ENCODE results near the gene IGFBP6. TPM values are rescaled to one million over a fixed set of nuclear protein-coding genes. Genes with fewer than 3 reads are reported as not detected.

IGFBP6 gene
- total RNA-seq, 1 donor from 2014 or later = 33.7 TPM

GRCh38 chr12:53051058-53051880 lies 46.2 kb upstream of the IGFBP6 start:
- H3K27me3 ChIP-seq (ENCODE audit: control insufficient read depth, insufficient read depth, low read length) = no peaks in the 10 kb centered on the region
- H3K36me3 ChIP-seq (ENCODE audit: control insufficient read depth, insufficient read depth, low read length) = no peaks in the 10 kb centered on the region
- no peak for DNase-seq (ENCODE audit: low read depth)
- no peak overlapping the region for H3K4me3 ChIP-seq (ENCODE audit: low read depth, low read length)
- TF ChIP-seq CTCF (IDR thresholded peaks at IDR 0.05; ENCODE audit: insufficient read depth, low read length, poor library complexity, severe bottlenecking) = no peak

- H3K27me3 ChIP-seq (ENCODE audit: control insufficient read depth, insufficient read depth, low read length) = no peaks in the 10 kb centered on the region
- no peaks in the 10 kb centered on the region for H3K36me3 ChIP-seq (ENCODE audit: control insufficient read depth, insufficient read depth, low read length)
- no peak for DNase-seq (ENCODE audit: low read depth)
- H3K4me3 ChIP-seq (ENCODE audit: low read depth, low read length) = no peak overlapping the region
- TF ChIP-seq CTCF (IDR thresholded peaks at IDR 0.05; ENCODE audit: insufficient read depth, low read length, poor library complexity, severe bottlenecking) = no peak
These were observed 45.5 kb upstream of the IGFBP6 start for GRCh38 chr12:53051881-53052412.

GRCh38 chr12:53052419-53053217 lies 44.8 kb upstream of the IGFBP6 start:
- H3K27me3 ChIP-seq (ENCODE audit: control insufficient read depth, insufficient read depth, low read length) = no peaks in the 10 kb centered on the region
- H3K36me3 ChIP-seq (ENCODE audit: control insufficient read depth, insufficient read depth, low read length) = no peaks in the 10 kb centered on the region
- no peak overlapping the region for H3K4me3 ChIP-seq (ENCODE audit: low read depth, low read length)
- DNase-seq (ENCODE audit: low read depth) = no peak
- no peak for TF ChIP-seq CTCF (IDR thresholded peaks at IDR 0.05; ENCODE audit: insufficient read depth, low read length, poor library complexity, severe bottlenecking)

- no peaks in the 10 kb centered on the region for H3K36me3 ChIP-seq (ENCODE audit: control insufficient read depth, insufficient read depth, low read length)
- no peak for DNase-seq (ENCODE audit: low read depth)
- H3K4me3 ChIP-seq (ENCODE audit: low read depth, low read length) = peak overlapping the region; percentile 50
- H3K27me3 ChIP-seq (ENCODE audit: control insufficient read depth, insufficient read depth, low read length) = no peaks in the 10 kb centered on the region
- TF ChIP-seq CTCF (IDR thresholded peaks at IDR 0.05; ENCODE audit: insufficient read depth, low read length, poor library complexity, severe bottlenecking) = peak; percentile 80
These were observed 44.0 kb upstream of the IGFBP6 start for GRCh38 chr12:53053218-53054111.

- Histone ChIP-seq H3K27me3 (ENCODE audit: control insufficient read depth, insufficient read depth, low read length) (no peaks in the 10 kb centered on the region), H3K36me3 (ENCODE audit: control insufficient read depth, insufficient read depth, low read length) (no peaks in the 10 kb centered on the region), H3K4me3 (ENCODE audit: low read depth, low read length) (peak overlapping the region; percentile 50)
- TF ChIP-seq CTCF (IDR thresholded peaks at IDR 0.05; ENCODE audit: insufficient read depth, low read length, poor library complexity, severe bottlenecking) = no peak
- peak; percentile 67 for DNase-seq (ENCODE audit: low read depth)
These were observed 43.2 kb upstream of the IGFBP6 start for GRCh38 chr12:53054112-53054878.
